ENCODE measurements around the gene C1orf174. TPM values are rescaled to one million over a fixed set of nuclear protein-coding genes. Genes with fewer than 3 reads are reported as not detected.

The C1orf174 gene
- total and polyA plus RNA-seq, 2 of the 4 experiments (the other 2 are of a cell fraction): 26.7 to 45.7 TPM

DNA sequence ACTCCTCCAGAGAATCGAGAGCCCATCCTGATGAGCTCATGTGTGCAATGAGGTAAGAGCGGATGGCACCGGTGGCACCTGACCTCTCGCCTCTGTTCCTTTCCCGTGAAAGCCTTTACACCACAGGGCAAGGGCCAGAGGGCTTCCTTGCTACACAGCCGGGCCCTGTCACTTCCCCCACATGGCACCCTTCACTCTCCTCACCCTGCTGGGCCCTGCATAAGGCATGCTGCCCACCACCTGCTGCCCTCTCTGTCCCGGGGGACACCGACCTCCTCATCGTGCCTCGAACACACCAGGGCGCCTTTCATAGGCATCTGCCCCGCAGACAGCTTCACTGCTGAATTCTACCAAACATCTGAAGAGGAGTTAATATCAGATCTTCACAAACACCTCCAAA, 45.1 kb upstream of the C1orf174 start:
- no TSS peak for BruUV-seq (replicated peaks)
- H4K5ac ChIP-seq (ENCODE audit: low read depth, low read length): no peak overlapping the region
- ChIA-PET POLR2A (ENCODE audit: unreplicated experiment) (no interaction called here), CTCF (no interaction called here)
- no peaks in the 10 kb centered on the region for H3K27me3 ChIP-seq (ENCODE audit: control insufficient read depth, insufficient read depth, low read length)
- no peak overlapping the region for H2AFZ ChIP-seq (replicated peaks; ENCODE audit: low read length, poor library complexity)
- H4K20me1 ChIP-seq (ENCODE audit: insufficient read depth, low read length): no peaks in the 10 kb centered on the region
- H2BK5ac ChIP-seq (ENCODE audit: low read depth, low read length, poor library complexity, severe bottlenecking): no peak overlapping the region
- H2BK120ac ChIP-seq (ENCODE audit: low read depth, low read length): no peak overlapping the region
- no peak overlapping the region for H4K91ac ChIP-seq (ENCODE audit: insufficient read depth, low read depth, low read length)
- H4K8ac ChIP-seq (ENCODE audit: low read depth in 2 of 2, low read length in 2 of 2): no peak overlapping the region
- H3K4me3 ChIP-seq (ENCODE audit: insufficient read depth, low read depth, low read length): no peak overlapping the region
- H3K56ac ChIP-seq (ENCODE audit: extremely low read depth, insufficient read depth, low read length): no peak overlapping the region
- no peak overlapping the region for H3K4ac ChIP-seq (ENCODE audit: low read depth, low read length)
- H3K9ac ChIP-seq (ENCODE audit: low read depth, low read length): no peak overlapping the region
- no peak overlapping the region for H3K18ac ChIP-seq (ENCODE audit: low read depth, low read length)
- TF ChIP-seq, protein P1, sequence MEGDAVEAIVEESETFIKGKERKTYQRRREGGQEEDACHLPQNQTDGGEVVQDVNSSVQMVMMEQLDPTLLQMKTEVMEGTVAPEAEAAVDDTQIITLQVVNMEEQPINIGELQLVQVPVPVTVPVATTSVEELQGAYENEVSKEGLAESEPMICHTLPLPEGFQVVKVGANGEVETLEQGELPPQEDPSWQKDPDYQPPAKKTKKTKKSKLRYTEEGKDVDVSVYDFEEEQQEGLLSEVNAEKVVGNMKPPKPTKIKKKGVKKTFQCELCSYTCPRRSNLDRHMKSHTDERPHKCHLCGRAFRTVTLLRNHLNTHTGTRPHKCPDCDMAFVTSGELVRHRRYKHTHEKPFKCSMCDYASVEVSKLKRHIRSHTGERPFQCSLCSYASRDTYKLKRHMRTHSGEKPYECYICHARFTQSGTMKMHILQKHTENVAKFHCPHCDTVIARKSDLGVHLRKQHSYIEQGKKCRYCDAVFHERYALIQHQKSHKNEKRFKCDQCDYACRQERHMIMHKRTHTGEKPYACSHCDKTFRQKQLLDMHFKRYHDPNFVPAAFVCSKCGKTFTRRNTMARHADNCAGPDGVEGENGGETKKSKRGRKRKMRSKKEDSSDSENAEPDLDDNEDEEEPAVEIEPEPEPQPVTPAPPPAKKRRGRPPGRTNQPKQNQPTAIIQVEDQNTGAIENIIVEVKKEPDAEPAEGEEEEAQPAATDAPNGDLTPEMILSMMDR (conservative IDR thresholded peaks at IDR 0.05; ENCODE audit: low read depth, low read length): no peak
- no peak for TF ChIP-seq SMC3 (IDR thresholded peaks at IDR 0.05; ENCODE audit: low read depth, low read length)
- no peak overlapping the region for H2AK9ac ChIP-seq (replicated peaks; ENCODE audit: low read depth, low read length, poor library complexity)
- H2AK5ac ChIP-seq (ENCODE audit: low read depth, low read length): no peak overlapping the region
- in situ Hi-C loops (cut with MboI; ENCODE audit: low sequenced_read_pairs): no loop called here
- H3K9me1 ChIP-seq (ENCODE audit: insufficient read depth, low read length): no peaks in the 10 kb centered on the region
- ATAC-seq (ENCODE audit: low read depth) (no peak), DNase-seq (no peak)
- H3K36me3 ChIP-seq (ENCODE audit: control insufficient read depth, insufficient read depth, low read length): no peaks in the 10 kb centered on the region
- no peak overlapping the region for H3K23ac ChIP-seq (ENCODE audit: low read depth, low read length)
- H2BK15ac ChIP-seq (ENCODE audit: low read depth, low read length): no peak overlapping the region
- no peak overlapping the region for H2BK20ac ChIP-seq (ENCODE audit: low read depth, low read length)
- no peaks in the 10 kb centered on the region for H3K79me1 ChIP-seq (ENCODE audit: low read depth in 1 of 2, low read length in 2 of 2)
- dilution Hi-C loops (cut with HindIII; ENCODE audit: low sequenced_read_pairs, unreplicated experiment): no loop called here
- H3K4me1 ChIP-seq (ENCODE audit: control insufficient read depth, insufficient read depth, low read length): no peaks in the 10 kb centered on the region
- WGBS, 2 experiments (ENCODE audit: extremely low coverage in 2 of 2, insufficient read length in 1 of 2): no CpG with 5 or more reads among the region's 12 CpGs
- H3K14ac ChIP-seq (replicated peaks; ENCODE audit: low read depth, low read length): no peak overlapping the region
- H3K9me3 ChIP-seq (ENCODE audit: control insufficient read depth, insufficient read depth, low read length): peaks cover 49% of the 10 kb centered on the region
- intact Hi-C loops (cut with micrococcal nuclease): no loop called here
- H3K27ac ChIP-seq (ENCODE audit: insufficient read depth, low read length): no peak overlapping the region
- H3K4me2 ChIP-seq (ENCODE audit: low read depth, low read length): no peak overlapping the region

All from IMR-90 (cell line).